Loucy (cell line): ENCODE data around the gene VILL.

Experiments
- H2AFZ ChIP-seq: fragments of 200-600 bp; sonication (generic); 2 replicates; pipeline ENCODE4 v1.6.0; 2016; ENCODE audit warnings: antibody characterized with exemption, mild to moderate bottlenecking, low read length, moderate library complexity
- H3F3A ChIP-seq: fragments of 200-600 bp; 2 replicates; pipeline ENCODE4 v1.6.0; 2016; ENCODE audit warnings: antibody characterized with exemption, low read depth, mild to moderate bottlenecking
- H3K27me3 ChIP-seq: fragments of 200-600 bp; sonication (generic); 2 replicates; pipeline ENCODE4 v1.6.1; 2014; ENCODE audit warnings: low read length, mild to moderate bottlenecking; ENCODE audit not compliant: insufficient read depth, poor library complexity, severe bottlenecking
- H3K36me3 ChIP-seq: fragments of 200-600 bp; sonication (generic); 2 replicates; pipeline ENCODE4 v1.6.1; 2016; ENCODE audit warnings: low read length; ENCODE audit not compliant: insufficient read depth
- H3K4me1 ChIP-seq: fragments of 200-600 bp; sonication (generic); 2 replicates; pipeline ENCODE4 v1.5.1; 2014; ENCODE audit warnings: low read length, mild to moderate bottlenecking; ENCODE audit not compliant: insufficient read depth, poor library complexity, severe bottlenecking
- H3K4me2 ChIP-seq: fragments of 200-600 bp; sonication (generic); 2 replicates; pipeline ENCODE4 v1.6.0; 2014; ENCODE audit warnings: antibody characterized with exemption, low read length, low read depth, mild to moderate bottlenecking; ENCODE audit not compliant: poor library complexity, severe bottlenecking
- H3K4me3 ChIP-seq: fragments of 200-600 bp; sonication (generic); 2 replicates; pipeline ENCODE4 v1.5.1; 2014; ENCODE audit warnings: low read length, mild to moderate bottlenecking, mixed read lengths; ENCODE audit not compliant: poor library complexity, severe bottlenecking
- H3K79me2 ChIP-seq: fragments of 200-600 bp; sonication (generic); 2 replicates; pipeline ENCODE4 v1.6.1; 2014; ENCODE audit warnings: low read length; ENCODE audit not compliant: insufficient read depth
- H3K9ac ChIP-seq: fragments of 200-600 bp; sonication (generic); 2 replicates; pipeline ENCODE4 v1.6.0; 2014; ENCODE audit warnings: mild to moderate bottlenecking, low read depth, low read length, moderate library complexity; ENCODE audit not compliant: poor library complexity, severe bottlenecking
- H3K9me2 ChIP-seq: fragments of 200-600 bp; sonication (generic); replicated peaks from 2 replicates; pipeline ENCODE4 v1.6.1; 2016; ENCODE audit warnings: low read depth, low read length, mixed read lengths
- H3K9me3 ChIP-seq: fragments of 200-600 bp; sonication (generic); 2 replicates; pipeline ENCODE4 v1.6.1; 2014; ENCODE audit warnings: mild to moderate bottlenecking, antibody characterized with exemption, low read length, low read depth; ENCODE audit not compliant: insufficient read depth
- H4K20me1 ChIP-seq: fragments of 200-600 bp; sonication (generic); 2 replicates; pipeline ENCODE4 v1.6.0; 2014; ENCODE audit warnings: antibody characterized with exemption, low read length, mild to moderate bottlenecking; ENCODE audit not compliant: insufficient read depth, poor library complexity, severe bottlenecking
- CTCF ChIP-seq: fragments of 200-600 bp; sonication (generic); conservative IDR thresholded peaks from 2 replicates; pipeline ENCODE4 v1.5.1; 2014; ENCODE audit warnings: mild to moderate bottlenecking, antibody characterized with exemption, low read length
- EZH2phosphoT487 ChIP-seq: fragments of 200-600 bp; IDR thresholded peaks from 2 replicates; pipeline ENCODE4 v1.6.1; 2018; ENCODE audit warnings: antibody characterized with exemption, mild to moderate bottlenecking, moderate library complexity, borderline replicate concordance

Gene VILL

DNA sequence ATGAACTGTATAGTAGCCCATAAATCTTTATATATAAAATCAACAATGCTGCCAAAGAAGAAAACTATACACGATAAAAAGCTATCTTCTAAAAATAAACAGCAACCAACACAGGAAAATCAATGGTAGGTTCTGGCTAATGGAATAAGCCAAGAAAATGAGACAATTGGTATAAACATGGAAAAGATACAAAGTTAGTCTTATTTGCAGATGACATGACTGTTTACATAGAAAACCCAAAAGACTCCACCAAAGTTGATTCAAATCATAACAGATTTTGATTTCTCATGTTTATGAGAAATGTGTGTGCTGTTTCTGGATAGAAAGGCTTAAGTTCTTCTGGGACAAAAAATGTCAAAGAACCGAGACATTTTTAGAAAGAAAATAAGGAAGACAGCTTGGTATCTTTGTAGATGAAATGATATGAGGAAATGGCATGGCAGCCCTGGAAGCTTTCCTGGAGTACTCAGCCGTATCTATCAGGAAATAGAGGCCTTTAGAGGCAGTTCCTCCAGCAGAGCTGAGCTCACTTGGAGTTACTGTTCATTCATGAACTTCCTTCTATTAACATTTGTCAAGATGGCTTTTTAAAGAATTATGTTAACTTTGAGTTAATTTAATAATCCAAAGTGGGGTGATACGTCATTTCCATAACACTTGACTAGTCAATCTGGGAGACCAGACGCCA lies 36.7 kb upstream of the VILL start:
- Histone ChIP-seq H3K36me3 (no peaks in the 10 kb centered on the region), H4K20me1 (no peaks in the 10 kb centered on the region), H3K4me1 (peaks cover 31% of the 10 kb centered on the region), H2AFZ (no peak overlapping the region), H3F3A (no peaks in the 10 kb centered on the region), H3K9me2 (no peaks in the 10 kb centered on the region), H3K9me3 (no peaks in the 10 kb centered on the region), H3K27me3 (no peaks in the 10 kb centered on the region), H3K9ac (no peak overlapping the region), H3K4me2 (no peak overlapping the region), H3K4me3 (no peak overlapping the region), H3K79me2 (no peaks in the 10 kb centered on the region)
- TF ChIP-seq EZH2phosphoT487 (no peak), CTCF (no peak)

- H2AFZ ChIP-seq, result no peak overlapping the region
- H4K20me1 ChIP-seq, result no peaks in the 10 kb centered on the region
- no peak overlapping the region for H3K4me3 ChIP-seq
- no peaks in the 10 kb centered on the region for H3K36me3 ChIP-seq
- TF ChIP-seq CTCF, result no peak
- TF ChIP-seq EZH2phosphoT487, result no peak
- H3K9ac ChIP-seq, result no peak overlapping the region
- H3K4me2 ChIP-seq, result no peak overlapping the region
- no peaks in the 10 kb centered on the region for H3K27me3 ChIP-seq
- H3K4me1 ChIP-seq, result peaks cover 31% of the 10 kb centered on the region
- H3K79me2 ChIP-seq, result no peaks in the 10 kb centered on the region
- no peaks in the 10 kb centered on the region for H3K9me3 ChIP-seq
- H3F3A ChIP-seq, result no peaks in the 10 kb centered on the region
- no peaks in the 10 kb centered on the region for H3K9me2 ChIP-seq
These were observed 35.7 kb upstream of the VILL start for GRCh38 chr3:37954881-37955280.

DNA sequence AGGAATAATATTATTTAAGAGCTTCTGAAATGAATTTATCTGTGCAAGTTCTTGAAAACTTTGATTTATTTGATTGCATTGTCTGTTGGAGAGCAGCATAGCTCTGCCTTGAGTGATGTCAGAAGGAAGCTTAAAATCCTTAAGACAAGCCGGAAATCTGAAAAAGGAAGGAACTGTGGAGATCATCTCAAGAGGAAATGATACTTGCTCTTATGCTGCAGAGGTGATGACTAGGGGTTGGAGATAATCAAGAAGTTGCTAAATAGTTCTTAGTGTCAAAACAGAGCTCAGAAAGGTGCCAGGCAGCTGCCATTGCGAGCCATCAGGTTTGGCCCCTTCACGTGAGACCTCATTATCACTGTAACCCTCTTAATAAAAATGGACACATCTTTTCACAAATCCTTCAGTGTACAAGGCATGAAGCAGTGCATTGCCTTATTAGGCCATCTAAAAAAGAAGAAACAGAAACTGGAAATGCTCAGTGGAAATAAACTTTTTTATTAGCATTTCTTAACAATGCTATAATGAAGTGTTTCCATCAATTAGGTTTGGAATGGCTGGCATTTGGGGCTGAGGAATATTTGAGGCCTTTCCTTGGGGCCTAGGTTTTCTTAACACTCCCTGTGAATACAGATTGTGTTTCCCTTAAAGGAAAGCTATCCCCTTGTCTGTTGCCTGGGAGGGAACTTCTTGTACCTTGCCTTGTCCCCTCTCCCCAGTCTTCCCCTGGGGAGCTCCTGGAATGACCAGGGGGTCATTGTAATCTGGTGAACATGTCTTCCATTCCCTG lies 34.5 kb upstream of the VILL start:
- peak overlapping the region; percentile 71 for H3K9ac ChIP-seq
- no peaks in the 10 kb centered on the region for H3K79me2 ChIP-seq
- H3K27me3 ChIP-seq, result no peaks in the 10 kb centered on the region
- H4K20me1 ChIP-seq, result no peaks in the 10 kb centered on the region
- H3K4me2 ChIP-seq, result peak overlapping the region; percentile 64
- TF ChIP-seq EZH2phosphoT487 (no peak), CTCF (no peak)
- H3K4me3 ChIP-seq, result peak overlapping the region; percentile 52
- H3K36me3 ChIP-seq, result no peaks in the 10 kb centered on the region
- no peaks in the 10 kb centered on the region for H3K9me3 ChIP-seq
- peak overlapping the region; percentile 79; the same call in 1 of the 2 replicates for H2AFZ ChIP-seq
- H3K9me2 ChIP-seq, result no peaks in the 10 kb centered on the region
- H3F3A ChIP-seq, result no peaks in the 10 kb centered on the region
- H3K4me1 ChIP-seq, result peaks cover 31% of the 10 kb centered on the region
